ENCODE measurements around the gene ATP8B3. TPM values are rescaled to one million over a fixed set of nuclear protein-coding genes. Genes with fewer than 3 reads are reported as not detected.
A peak's percentile ranks its signal among the peaks of the same experiment; 100 is the strongest.

ATP8B3 gene
- total RNA-seq, 2 donors from 2014 or later: 0.52 TPM; not detected in 1

GRCh38 chr19:1747285-1748114 is 64.6 kb downstream of the ATP8B3 start:
- no peak for TF ChIP-seq CTCF (IDR thresholded peaks at IDR 0.05)
- no peak for TF ChIP-seq POLR2A (IDR thresholded peaks at IDR 0.05)
- Histone ChIP-seq H3K27me3 (peaks cover 0 to 70% of the 10 kb centered on the region in 2 donors), H3K9me3 (no peaks in the 10 kb centered on the region), H3K27ac (no peak overlapping the region), H3K36me3 (replicated peaks in 1 of 2; ENCODE audit: insufficient read depth in 1 of 2, low read depth in 2 of 2) (no peaks in the 10 kb centered on the region), H3K4me1 (peaks cover 41% of the 10 kb centered on the region), H3K4me3 (no peak overlapping the region)
- intact Hi-C loops (cut with DNase I): no loop called here
- DNase-seq (peak; percentile 25 to 78 (median 34)), ATAC-seq (peak; percentile 39)
- 1 to 5% methylated on average over 8 to 20 of the region's 22 CpGs for WGBS, 2 donors

GRCh38 chr19:1746401-1747284 is 65.4 kb downstream of the ATP8B3 start:
- Histone ChIP-seq H3K27ac (no peak overlapping the region), H3K9me3 (no peaks in the 10 kb centered on the region), H3K36me3 (replicated peaks in 1 of 2; ENCODE audit: insufficient read depth in 1 of 2, low read depth in 2 of 2) (no peaks in the 10 kb centered on the region), H3K4me1 (peaks cover 41% of the 10 kb centered on the region), H3K4me3 (no peak overlapping the region), H3K27me3 (peaks cover 0 to 63% of the 10 kb centered on the region in 2 donors)
- ATAC-seq: no peak
- DNase-seq: no peak
- WGBS, 2 donors: 4 to 27% methylated on average over 3 to 31 of the region's 31 CpGs
- TF ChIP-seq POLR2A (IDR thresholded peaks at IDR 0.05) (no peak), CTCF (IDR thresholded peaks at IDR 0.05) (no peak)
- intact Hi-C loops (cut with DNase I): no loop called here

GRCh38 chr19:1745589-1746031 is 66.5 kb downstream of the ATP8B3 start:
- Histone ChIP-seq H3K9me3 (no peaks in the 10 kb centered on the region), H3K4me1 (peaks cover 41% of the 10 kb centered on the region), H3K27me3 (peaks cover 0 to 55% of the 10 kb centered on the region in 2 donors), H3K4me3 (no peak overlapping the region), H3K27ac (no peak overlapping the region), H3K36me3 (replicated peaks in 1 of 2; ENCODE audit: insufficient read depth in 1 of 2, low read depth in 2 of 2) (no peaks in the 10 kb centered on the region)
- WGBS, 2 donors: 0 to 2% methylated on average over 13 to 14 of the region's 14 CpGs
- intact Hi-C loops (cut with DNase I): no loop called here
- TF ChIP-seq POLR2A (IDR thresholded peaks at IDR 0.05) (no peak), CTCF (IDR thresholded peaks at IDR 0.05) (no peak)
- no peak for DNase-seq
- no peak for ATAC-seq

- DNase-seq (no peak), ATAC-seq (no peak)
- TF ChIP-seq POLR2A (IDR thresholded peaks at IDR 0.05): no peak
- no peak for TF ChIP-seq CTCF (IDR thresholded peaks at IDR 0.05)
- intact Hi-C loops (cut with DNase I): no loop called here
- WGBS, 2 donors: 4 to 20% methylated on average over 11 to 14 of the region's 19 CpGs
- H3K4me1 ChIP-seq: peaks cover 39% of the 10 kb centered on the region
- H3K27ac ChIP-seq: no peak overlapping the region
- peaks cover 0 to 48% of the 10 kb centered on the region in 2 donors for H3K27me3 ChIP-seq
- no peak overlapping the region for H3K4me3 ChIP-seq
- no peaks in the 10 kb centered on the region for H3K36me3 ChIP-seq (replicated peaks in 1 of 2; ENCODE audit: insufficient read depth in 1 of 2, low read depth in 2 of 2)
- peaks cover 0 to 4% (median 0%) of the 10 kb centered on the region in 3 donors for H3K9me3 ChIP-seq
Measured at GRCh38 chr19:1744822-1745563, 67.1 kb downstream of the ATP8B3 start.
